ENCODE results near the gene COL2A1.

DNA sequence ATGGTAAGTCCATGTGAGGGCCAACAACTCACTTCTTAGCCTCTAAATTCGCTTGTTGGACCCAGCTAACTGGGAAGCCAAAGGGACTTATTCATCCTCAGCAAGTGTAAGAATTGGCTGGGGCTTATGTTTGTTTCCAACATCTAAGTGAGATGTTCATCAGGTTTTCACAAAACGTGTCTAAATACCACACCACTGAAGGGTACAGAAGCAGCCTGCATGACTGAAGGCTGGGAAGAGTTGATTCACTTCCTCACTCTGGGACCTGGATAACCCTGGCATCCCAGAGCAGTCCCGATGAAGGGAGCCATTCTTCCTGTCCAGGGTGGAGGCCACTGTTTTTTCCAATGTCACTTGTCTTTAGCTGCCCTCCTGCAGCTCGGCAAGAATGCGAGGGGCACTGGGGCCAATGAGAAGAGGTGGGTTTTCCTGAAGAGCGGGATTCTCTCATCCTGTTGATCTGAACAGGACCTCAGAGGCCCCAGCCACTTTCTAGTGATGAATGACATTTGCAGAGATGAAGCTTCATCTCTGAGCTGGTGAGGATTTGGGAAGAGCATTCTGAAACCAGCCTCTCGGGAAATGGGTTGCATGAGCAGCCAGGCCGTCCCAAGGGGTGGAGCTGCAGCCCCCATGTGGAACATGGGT lies 12.2 kb upstream of the COL2A1 start:
- no peak for TF ChIP-seq CTCF (IDR thresholded peaks at IDR 0.05)
- no peak for TF ChIP-seq POLR2A (IDR thresholded peaks at IDR 0.05)
